CD14-positive monocyte (primary cell): ENCODE data around the gene LYL1. TPM values are rescaled to one million over a fixed set of nuclear protein-coding genes. Genes with fewer than 3 reads are reported as not detected.

Experiments
- DNase-seq, 3 donors: peaks; one replicate each; pipeline ENCODE4 v3.0.0-alpha.2; 2011 to 2022
- H2AFZ ChIP-seq: 2 replicates; pipeline ENCODE4 v1.6.0; 2012; ENCODE audit warnings: mild to moderate bottlenecking, low read depth, low read length, inconsistent platforms; ENCODE audit not compliant: insufficient read depth, poor library complexity, severe bottlenecking
- H3K27ac ChIP-seq, 2 donors: 1 replicate in 1 of 2; 2 replicates in 1 of 2; pipeline ENCODE4 v1.5.1; 2012 to 2013; ENCODE audit warnings: low read length in 2 of 2, control low read depth in 1 of 2, inconsistent platforms in 1 of 2, low read depth in 1 of 2, mild to moderate bottlenecking in 1 of 2
- H3K27me3 ChIP-seq, 2 donors: one replicate each; pipeline versions ENCODE4 v1.6.0 to v1.6.1; 2011 to 2013; ENCODE audit warnings: low read length in 2 of 2; ENCODE audit not compliant: control insufficient read depth in 2 of 2, insufficient read depth in 2 of 2
- H3K36me3 ChIP-seq, 2 donors: replicated peaks in 1 of 2; 1 replicate in 1 of 2; 2 replicates in 1 of 2; pipeline versions ENCODE4 v1.5.1 to v1.6.1; 2012 to 2013; ENCODE audit warnings: low read length in 2 of 2, control low read depth in 1 of 2, inconsistent platforms in 1 of 2, mild to moderate bottlenecking in 1 of 2; ENCODE audit not compliant: insufficient read depth in 2 of 2, control insufficient read depth in 1 of 2
- H3K4me1 ChIP-seq, 2 donors: 1 replicate in 1 of 2; 2 replicates in 1 of 2; pipeline versions ENCODE4 v1.5.1 to v1.6.1; 2012 to 2013; ENCODE audit warnings: low read length in 2 of 2, control low read depth in 1 of 2, inconsistent platforms in 1 of 2, mild to moderate bottlenecking in 1 of 2, moderate library complexity in 1 of 2; ENCODE audit not compliant: insufficient read depth in 2 of 2, control insufficient read depth in 1 of 2
- H3K4me2 ChIP-seq: replicated peaks from 2 replicates; pipeline ENCODE3; 2012; ENCODE audit warnings: low read length, moderate library complexity, mild to moderate bottlenecking; ENCODE audit not compliant: poor library complexity, severe bottlenecking; ENCODE audit errors: extremely low read depth
- H3K4me3 ChIP-seq, 3 experiments: fragments of 200-600 bp in 1 of 3; sonication (generic) in 1 of 3; replicated peaks in 1 of 3; 1 replicate in 2 of 3; 2 replicates in 1 of 3; pipeline ENCODE4 v1.5.1; 2011 to 2013; ENCODE audit warnings: low read length in 3 of 3, mild to moderate bottlenecking in 3 of 3, control low read depth in 2 of 3, low read depth in 2 of 3, inconsistent platforms in 1 of 3, moderate library complexity in 1 of 3
- H3K79me2 ChIP-seq: 2 replicates; pipeline ENCODE4 v1.6.0; 2012; ENCODE audit warnings: mild to moderate bottlenecking, control low read depth, inconsistent platforms, low read length, moderate library complexity; ENCODE audit not compliant: insufficient read depth
- H3K9ac ChIP-seq: 2 replicates; pipeline ENCODE4 v1.6.0; 2017; ENCODE audit warnings: low read length, mild to moderate bottlenecking; ENCODE audit not compliant: insufficient read depth, poor library complexity, severe bottlenecking
- H3K9me3 ChIP-seq, 2 donors: replicated peaks in 1 of 2; 1 replicate in 1 of 2; 2 replicates in 1 of 2; pipeline versions ENCODE4 v1.5.1 to v1.6.1; 2012 to 2013; ENCODE audit warnings: low read length in 2 of 2, control low read depth in 1 of 2; ENCODE audit not compliant: control insufficient read depth in 1 of 2, insufficient read depth in 1 of 2
- H4K20me1 ChIP-seq: 2 replicates; pipeline ENCODE4 v1.6.0; 2012; ENCODE audit warnings: mild to moderate bottlenecking, low read length, control low read depth, moderate library complexity; ENCODE audit not compliant: insufficient read depth
- H3K27ac Mint-ChIP-seq, 7 donors: one replicate each; pipeline ENCODE4 v1.8.0; 2020; ENCODE audit warnings: mild to moderate bottlenecking in 7 of 7, mixed read lengths in 7 of 7, moderate library complexity in 6 of 7, inconsistent platforms in 2 of 7
- H3K27me3 Mint-ChIP-seq, 3 donors: one replicate each; pipeline ENCODE4 v1.8.0; 2021 to 2022; ENCODE audit warnings: low read depth in 3 of 3, mild to moderate bottlenecking in 3 of 3, mixed read lengths in 3 of 3, moderate library complexity in 3 of 3, inconsistent platforms in 1 of 3
- H3K36me3 Mint-ChIP-seq, 2 donors: one replicate each; pipeline ENCODE4 v1.8.0; 2020; ENCODE audit warnings: mixed read lengths in 2 of 2, inconsistent platforms in 1 of 2, mild to moderate bottlenecking in 1 of 2
- H3K4me1 Mint-ChIP-seq: one replicate; pipeline ENCODE4 v1.8.0; 2020; ENCODE audit warnings: mild to moderate bottlenecking, mixed read lengths
- H3K4me3 Mint-ChIP-seq, 2 donors: one replicate each; pipeline ENCODE4 v1.8.0; 2020; ENCODE audit warnings: mild to moderate bottlenecking in 2 of 2, mixed read lengths in 2 of 2, moderate library complexity in 1 of 2
- H3K9me3 Mint-ChIP-seq, 7 donors: one replicate each; pipeline ENCODE4 v1.8.0; 2020 to 2022; ENCODE audit warnings: mixed read lengths in 7 of 7, mild to moderate bottlenecking in 6 of 7, moderate library complexity in 6 of 7, inconsistent platforms in 2 of 7
- CTCF ChIP-seq: fragments of 200-600 bp; IDR thresholded peaks from one replicate; pipeline ENCODE4 v1.8.0; 2022; ENCODE audit warnings: antibody characterized with exemption, mild to moderate bottlenecking
- WGBS: methylation state at CpG from one replicate; pipeline ENCODE4 v1.1.5; 2013; ENCODE audit warnings: missing lambda C conversion rate; ENCODE audit not compliant: insufficient coverage; 5-methylcytosine and 5-hydroxymethylcytosine counted together
- intact Hi-C, 2 donors: fragments of 100-400 bp; cut with micrococcal nuclease; formaldehyde crosslinking; loops; one replicate each; pipeline versions ENCODE4 v1.15.0 to v1.15.1; 2023
- polyA plus RNA-seq, 3 donors: library from polyadenylated mRNA; depleted of rRNA in 1 of 3; unstranded in 2 of 3; stranded (reverse) in 1 of 3; fragments of 300-500 nt in 2 of 3; fragments of >200 nt in 1 of 3; fragmentation: Illumina TruSeq in 2 of 3; gene quantifications; 1 replicate in 2 of 3; 2 replicates in 1 of 3; pipeline ENCODE4 v1.2.3, GENCODE V29; 2012 to 2021

LYL1 gene
- polyA plus RNA-seq, 3 donors: 35.7 to 51.1 (median 37.1) TPM

- no peaks in the 10 kb centered on the region for H3K79me2 ChIP-seq
- H3K27ac ChIP-seq: no peak overlapping the region
These were observed 30.3 kb downstream of the LYL1 start for GRCh38 chr19:13072188-13072908.

More at GRCh38 chr19:13072188-13072908, 30.3 kb downstream of the LYL1 start:
- no peak overlapping the region for H3K9ac ChIP-seq
- no peaks in the 10 kb centered on the region for H3K9me3 Mint-ChIP-seq
- H3K27ac Mint-ChIP-seq: no peak overlapping the region
- peaks cover 0 to 7% (median 2%) of the 10 kb centered on the region in 3 donors for H3K27me3 Mint-ChIP-seq
- no peak for TF ChIP-seq CTCF
- 94% methylated on average over 9 of the region's 9 CpGs for WGBS
- H3K9me3 ChIP-seq: no peaks in the 10 kb centered on the region
- H4K20me1 ChIP-seq: no peaks in the 10 kb centered on the region
- H2AFZ ChIP-seq: no peak overlapping the region
- DNase-seq: no peak
- intact Hi-C loops: no loop called here
- no peaks in the 10 kb centered on the region for H3K36me3 ChIP-seq
- H3K4me1 Mint-ChIP-seq: peaks cover 2% of the 10 kb centered on the region
- no peaks in the 10 kb centered on the region for H3K27me3 ChIP-seq
- no peak overlapping the region for H3K4me3 Mint-ChIP-seq
- no peak overlapping the region for H3K4me3 ChIP-seq
- H3K4me1 ChIP-seq: no peaks in the 10 kb centered on the region
- H3K4me2 ChIP-seq: no peak overlapping the region
- H3K36me3 Mint-ChIP-seq: peaks cover 4 to 5% of the 10 kb centered on the region in 2 donors
